GM18951 (cell line): ENCODE results near the gene HOXD4.

Experiments
- POLR2A ChIP-seq: IDR thresholded peaks from 4 replicates; pipeline ENCODE4 v1.6.1; 2011; ENCODE audit warnings: mild to moderate bottlenecking; ENCODE audit not compliant: insufficient read length, insufficient read depth; ENCODE audit errors: extremely low read depth
- in situ Hi-C: fragments of 300-500 bp; cut with MboI; formaldehyde crosslinking; loops from one replicate; pipeline ENCODE4 v1.12.0; 2022; ENCODE audit warnings: low sequenced_read_pairs, mixed read lengths, inconsistent platforms; ENCODE audit not compliant: unreplicated experiment

Gene HOXD4

GRCh38 chr2:176186024-176186423 lies 34.7 kb downstream of the HOXD4 start:
- in situ Hi-C loops = no loop called here
- TF ChIP-seq POLR2A = no peak

DNA sequence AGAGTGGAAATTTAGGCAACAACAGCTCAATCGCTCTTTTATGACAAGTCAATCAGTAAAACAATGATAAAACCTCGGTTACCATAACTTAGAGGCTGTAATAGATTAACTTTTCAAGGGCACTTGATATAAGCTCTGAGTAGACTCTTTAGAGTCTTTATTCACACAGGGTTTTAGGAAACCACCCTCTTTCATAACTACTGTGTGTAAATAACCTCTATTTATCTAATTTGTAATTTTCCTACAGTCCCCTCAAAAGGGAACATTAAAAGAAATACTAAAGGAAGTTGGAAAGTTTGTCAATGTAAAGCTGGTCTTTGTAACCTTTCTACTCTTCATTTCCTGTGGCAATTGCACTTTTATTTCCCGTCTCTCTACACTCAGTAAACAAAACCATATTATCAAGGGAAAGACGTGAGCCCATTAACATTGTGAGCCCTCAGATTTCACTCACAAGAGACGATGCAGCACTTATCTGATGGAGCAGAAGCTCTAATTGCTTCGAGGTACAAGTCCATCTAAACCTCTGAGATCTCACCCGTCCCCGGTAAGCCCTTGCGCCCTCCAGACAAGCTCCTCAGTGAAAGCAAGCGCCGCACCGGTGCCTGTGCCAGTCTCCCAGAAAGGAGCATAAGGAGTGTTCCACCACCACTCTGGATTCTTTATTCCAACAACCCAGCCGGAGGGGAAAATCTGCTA lies 36.0 kb downstream of the HOXD4 start:
- TF ChIP-seq POLR2A = no peak
- in situ Hi-C loops = no loop called here

- in situ Hi-C loops = no loop called here
- TF ChIP-seq POLR2A = no peak
Measured at GRCh38 chr2:176187899-176188773, 36.8 kb downstream of the HOXD4 start, which contains the start of gene HOXD1. Gene HOXD1 (plus strand): TSS chr2:176188668. CDS start chr2:176188802, 134 bp downstream.

DNA sequence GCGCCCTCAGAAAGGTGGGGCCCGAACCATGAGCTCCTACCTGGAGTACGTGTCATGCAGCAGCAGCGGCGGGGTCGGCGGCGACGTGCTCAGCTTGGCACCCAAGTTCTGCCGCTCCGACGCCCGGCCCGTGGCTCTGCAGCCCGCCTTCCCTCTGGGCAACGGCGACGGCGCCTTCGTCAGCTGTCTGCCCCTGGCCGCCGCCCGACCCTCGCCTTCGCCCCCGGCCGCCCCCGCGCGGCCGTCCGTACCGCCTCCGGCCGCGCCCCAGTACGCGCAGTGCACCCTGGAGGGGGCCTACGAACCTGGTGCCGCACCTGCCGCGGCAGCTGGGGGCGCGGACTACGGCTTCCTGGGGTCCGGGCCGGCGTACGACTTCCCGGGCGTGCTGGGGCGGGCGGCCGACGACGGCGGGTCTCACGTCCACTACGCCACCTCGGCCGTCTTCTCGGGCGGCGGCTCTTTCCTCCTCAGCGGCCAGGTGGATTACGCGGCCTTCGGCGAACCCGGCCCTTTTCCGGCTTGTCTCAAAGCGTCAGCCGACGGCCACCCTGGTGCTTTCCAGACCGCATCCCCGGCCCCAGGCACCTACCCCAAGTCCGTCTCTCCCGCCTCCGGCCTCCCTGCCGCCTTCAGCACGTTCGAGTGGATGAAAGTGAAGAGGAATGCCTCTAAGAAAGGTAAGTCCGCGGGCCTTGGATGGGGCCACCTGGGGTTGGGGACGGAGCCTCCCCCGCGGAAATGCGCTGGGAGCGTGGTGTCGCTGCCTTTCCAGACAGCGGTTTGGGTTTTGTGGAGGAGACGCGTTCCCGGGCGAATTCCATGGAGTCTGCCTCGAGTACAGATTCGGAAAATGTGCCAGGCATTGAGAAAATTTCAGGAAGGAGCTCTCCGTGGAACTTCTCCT lies 37.7 kb downstream of the HOXD4 start:
- TF ChIP-seq POLR2A = no peak
- in situ Hi-C loops = no loop called here

DNA sequence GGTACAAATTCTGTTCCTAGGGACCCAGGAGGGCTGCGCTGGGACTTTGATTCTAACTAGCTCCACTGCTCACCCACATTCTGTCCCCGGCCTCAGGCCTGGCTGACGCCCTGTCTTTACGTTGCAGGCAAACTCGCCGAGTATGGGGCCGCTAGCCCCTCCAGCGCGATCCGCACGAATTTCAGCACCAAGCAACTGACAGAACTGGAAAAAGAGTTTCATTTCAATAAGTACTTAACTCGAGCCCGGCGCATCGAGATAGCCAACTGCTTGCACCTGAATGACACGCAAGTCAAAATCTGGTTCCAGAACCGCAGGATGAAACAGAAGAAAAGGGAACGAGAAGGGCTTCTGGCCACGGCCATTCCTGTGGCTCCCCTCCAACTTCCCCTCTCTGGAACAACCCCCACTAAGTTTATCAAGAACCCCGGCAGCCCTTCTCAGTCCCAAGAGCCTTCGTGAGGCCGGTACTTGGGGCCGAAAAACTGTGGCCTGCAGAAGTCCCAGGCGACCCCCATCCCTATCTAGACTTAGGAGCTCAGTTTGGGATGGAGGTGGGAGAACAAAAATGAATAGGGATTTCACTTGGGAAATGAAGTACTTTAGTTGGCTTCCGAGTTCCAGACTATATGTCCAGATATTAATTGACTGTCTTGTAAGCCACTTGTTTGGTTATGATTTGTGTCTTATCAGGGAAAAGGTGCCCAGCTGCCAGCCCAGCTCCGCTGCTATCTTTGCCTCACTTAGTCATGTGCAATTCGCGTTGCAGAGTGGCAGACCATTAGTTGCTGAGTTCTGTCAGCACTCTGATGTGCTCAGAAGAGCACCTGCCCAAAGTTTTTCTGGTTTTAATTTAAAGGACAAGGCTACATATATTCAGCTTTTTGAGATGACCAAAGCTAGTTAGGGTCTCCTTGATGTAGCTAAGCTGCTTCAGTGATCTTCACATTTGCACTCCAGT lies 38.6 kb downstream of the HOXD4 start:
- in situ Hi-C loops = no loop called here

GRCh38 chr2:176192351-176192750 lies 41.0 kb downstream of the HOXD4 start:
- no peak for TF ChIP-seq POLR2A
- in situ Hi-C loops = no loop called here

More for the DNA sequence above, 38.6 kb downstream of the HOXD4 start:
- no peak for TF ChIP-seq POLR2A

GRCh38 chr2:176193048-176193447 lies 41.7 kb downstream of the HOXD4 start:
- no peak for TF ChIP-seq POLR2A
- in situ Hi-C loops = no loop called here

DNA sequence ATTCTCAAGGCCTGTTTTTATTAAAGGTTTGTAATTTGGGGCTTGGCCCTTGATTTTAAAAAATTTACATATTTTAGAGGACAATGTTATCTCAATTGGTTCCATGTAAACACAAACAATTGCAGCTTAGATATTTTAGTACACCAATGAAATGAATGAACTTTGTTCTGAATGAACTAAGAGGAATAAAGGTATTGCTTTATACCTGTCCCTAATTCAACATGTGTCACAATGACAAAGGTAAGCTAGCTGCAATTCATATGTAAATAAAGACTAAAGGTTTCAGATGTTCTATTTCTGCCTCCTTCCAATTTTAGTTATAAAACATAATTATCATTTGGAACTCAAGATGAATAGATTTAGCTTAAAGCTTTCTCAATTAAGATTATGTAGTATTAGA lies 48.6 kb downstream of the HOXD4 start:
- in situ Hi-C loops = no loop called here
- TF ChIP-seq POLR2A = no peak

DNA sequence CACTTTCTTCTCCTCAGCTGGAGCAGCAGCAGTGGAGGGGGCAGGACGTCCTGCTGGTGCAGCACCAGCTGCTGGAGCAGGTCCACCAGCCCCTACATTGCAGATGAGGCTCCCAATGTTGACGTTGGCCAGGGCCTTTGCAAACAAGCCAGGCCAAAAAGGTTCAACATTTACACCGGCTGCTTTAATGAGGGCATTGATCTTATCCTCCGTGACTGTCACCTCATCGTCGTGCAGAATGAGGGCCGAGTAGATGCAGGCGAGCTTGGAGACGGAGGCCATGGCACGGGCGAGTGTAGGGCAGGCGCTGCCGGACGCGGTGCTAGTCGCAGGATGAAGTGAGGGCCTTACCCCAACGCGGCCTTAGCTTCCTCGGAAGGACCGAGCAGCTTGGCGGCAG lies 49.6 kb downstream of the HOXD4 start:
- no peak for TF ChIP-seq POLR2A
- in situ Hi-C loops = no loop called here

DNA sequence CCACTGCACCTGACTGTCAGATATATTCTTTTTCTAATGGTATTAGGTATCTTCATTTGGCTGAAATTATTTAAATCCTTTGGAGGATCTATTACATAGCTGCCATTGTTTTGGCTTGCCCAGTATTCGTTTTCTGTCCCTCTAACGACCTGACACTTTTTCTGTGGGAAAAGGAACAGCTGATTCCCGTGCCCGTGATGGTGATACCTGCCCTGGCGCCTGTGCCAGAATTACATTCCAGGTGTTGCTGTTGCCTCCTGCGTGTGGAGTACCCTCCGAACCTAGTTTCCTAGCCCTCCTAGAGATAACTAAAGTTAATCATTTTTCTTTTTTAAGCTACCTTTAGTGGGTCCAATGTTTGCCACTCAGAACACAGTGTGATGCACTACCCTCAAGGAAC lies 51.1 kb downstream of the HOXD4 start:
- in situ Hi-C loops = no loop called here
- TF ChIP-seq POLR2A = no peak
